GM12878 (cell line): Measurements from ENCODE around the gene BLACAT1. TPM values are rescaled to one million over a fixed set of nuclear protein-coding genes. Genes with fewer than 3 reads are reported as not detected.

Experiments
- ATAC-seq: fragments of 200-7000 bp; cut with Tn5 transposase; 3 replicates; pipeline ENCODE4 v1.9.1; 2020; ENCODE audit warnings: mild to moderate bottlenecking, moderate library complexity
- BruUV-seq: library from RNA; stranded (reverse); fragments of 400-500 nt; replicated peaks from 2 replicates; lab custom pipeline; 2021; lab: Mats Ljungman, UMichigan
- CTCF ChIA-PET: fragments of 300-600 bp; sonication (Branson Sonifier 250); formaldehyde crosslinking; extraction: SDS; loops from one replicate; lab custom pipeline; 2021; ENCODE audit warnings: inconsistent platforms; lab: Yijun Ruan, JAX
- POLR2A ChIA-PET: fragments of 350-600 bp; formaldehyde crosslinking; extraction: SDS; loops from one replicate; lab custom pipeline; 2021; ENCODE audit warnings: inconsistent platforms; lab: Charles Lee
- RAD21 ChIA-PET: fragments of 300-600 bp; sonication (Branson Sonifier 250); formaldehyde crosslinking; loops from one replicate; lab custom pipeline; 2023; ENCODE audit warnings: antibody characterized with exemption; ENCODE audit not compliant: unreplicated experiment; lab: Charles Lee
- SMC1A ChIA-PET: fragments of 300-600 bp; sonication (Branson Sonifier 250); formaldehyde crosslinking; loops from one replicate; lab custom pipeline; 2023; ENCODE audit not compliant: unreplicated experiment, uncharacterized antibody; lab: Charles Lee
- DNase-seq: peaks from one replicate; pipeline ENCODE4 v3.0.0-alpha.2; 2011; ENCODE audit warnings: low read depth, low spot score
- FAIRE-seq: peaks from 3 replicates; lab custom pipeline; 2011; peaks lifted over from hg19 to GRCh38; lab: Jason Lieb, UNC
- H2AFZ ChIP-seq: 2 replicates; pipeline ENCODE4 v1.6.0; 2011; ENCODE audit warnings: low read depth, low read length, control low read depth; ENCODE audit not compliant: control insufficient read depth
- H3K27ac ChIP-seq: 2 replicates; pipeline ENCODE4 v1.5.1; 2011; ENCODE audit warnings: control low read depth; ENCODE audit not compliant: control insufficient read depth, insufficient read depth
- H3K27me3 ChIP-seq, 2 experiments: replicated peaks in 1 of 2; 2 replicates each; pipeline versions ENCODE4 v1.6.0 to v1.6.1; 2011; ENCODE audit warnings: low read length in 1 of 2; ENCODE audit not compliant: control insufficient read depth in 2 of 2, insufficient read depth in 2 of 2
- H3K36me3 ChIP-seq, 2 experiments: 2 replicates each; pipeline ENCODE4 v1.5.1; 2011; ENCODE audit warnings: low read length in 1 of 2; ENCODE audit not compliant: control insufficient read depth in 2 of 2, insufficient read depth in 2 of 2
- H3K4me1 ChIP-seq: 2 replicates; pipeline ENCODE4 v1.6.1; 2011; ENCODE audit warnings: mild to moderate bottlenecking, low read length, moderate library complexity, mixed read lengths; ENCODE audit not compliant: control insufficient read depth, insufficient read depth
- H3K4me2 ChIP-seq: 2 replicates; pipeline ENCODE4 v1.6.0; 2011; ENCODE audit warnings: control low read depth; ENCODE audit not compliant: control insufficient read depth, insufficient read depth
- H3K4me3 ChIP-seq: fragments of 200-600 bp; sonication (generic); 2 replicates; pipeline ENCODE4 v1.5.1; 2016
- H3K79me2 ChIP-seq: 2 replicates; pipeline ENCODE4 v1.6.0; 2011; ENCODE audit warnings: low read length; ENCODE audit not compliant: control insufficient read depth, insufficient read depth
- H3K9ac ChIP-seq: 2 replicates; pipeline ENCODE4 v1.8.0; 2011; ENCODE audit warnings: low read length, control low read depth, mixed read lengths; ENCODE audit not compliant: control insufficient read depth, insufficient read depth
- H3K9me3 ChIP-seq: replicated peaks from 3 replicates; pipeline ENCODE4 v1.5.1; 2011; ENCODE audit warnings: mild to moderate bottlenecking, low read length; ENCODE audit not compliant: control insufficient read depth, insufficient read depth
- H4K20me1 ChIP-seq: 2 replicates; pipeline ENCODE4 v1.6.0; 2011; ENCODE audit not compliant: control insufficient read depth, insufficient read depth
- BACH1 ChIP-seq: fragments of 450-650 bp; IDR thresholded peaks from 2 replicates; pipeline ENCODE4 v1.6.1; 2017; ENCODE audit warnings: mild to moderate bottlenecking, borderline replicate concordance
- BMI1 ChIP-seq: fragments of 450-650 bp; IDR thresholded peaks from 2 replicates; pipeline ENCODE4 v1.6.1; 2016; ENCODE audit warnings: mild to moderate bottlenecking, moderate library complexity, borderline replicate concordance
- EZH2 ChIP-seq: IDR thresholded peaks from 2 replicates; pipeline ENCODE4 v1.6.1; 2012; ENCODE audit warnings: low read depth, mild to moderate bottlenecking, control low read depth, inconsistent platforms, low read length, borderline replicate concordance; ENCODE audit not compliant: control insufficient read depth
- FOXM1 ChIP-seq: IDR thresholded peaks from 2 replicates; pipeline ENCODE4 v1.6.1; 2012; ENCODE audit warnings: low read depth, mild to moderate bottlenecking, inconsistent platforms, low read length, moderate library complexity
- HDAC2 ChIP-seq: fragments of 200-600 bp; sonication (generic); IDR thresholded peaks from 2 replicates; pipeline ENCODE4 v1.6.1; 2017
- IKZF2 ChIP-seq, 2 experiments: fragments of 450-650 bp; IDR thresholded peaks; 2 replicates each; pipeline ENCODE4 v1.6.1; 2017; ENCODE audit warnings: mild to moderate bottlenecking in 2 of 2, moderate library complexity in 2 of 2
- NFYA ChIP-seq: IDR thresholded peaks from 2 replicates; pipeline ENCODE4 v1.6.1; 2011; ENCODE audit warnings: low read depth, mild to moderate bottlenecking, low read length, improper control_type of control experiment, borderline replicate concordance
- TBL1XR1 ChIP-seq: IDR thresholded peaks from 2 replicates; pipeline ENCODE4 v1.6.1; 2012; ENCODE audit warnings: low read depth, low read length, improper control_type of control experiment
- ZZZ3 ChIP-seq: IDR thresholded peaks from 2 replicates; pipeline ENCODE4 v1.6.1; 2011; ENCODE audit warnings: low read depth; ENCODE audit not compliant: control insufficient read depth, insufficient read length
- WGBS: methylation state at CpG from one replicate; pipeline ENCODE4 v1.1.6; 2016; ENCODE audit warnings: low lambda C conversion rate; ENCODE audit not compliant: insufficient replicate concordance, insufficient coverage; ENCODE audit errors: missing lambda C conversion rate; 5-methylcytosine and 5-hydroxymethylcytosine counted together
- in situ Hi-C: fragments of 300-500 bp; cut with MboI; formaldehyde crosslinking; loops from 9 replicates; pipeline ENCODE4 v1.14.3; 2018; ENCODE audit warnings: mixed read lengths
- intact Hi-C: fragments of 100-400 bp; cut with micrococcal nuclease; formaldehyde crosslinking; loops from one replicate; pipeline ENCODE4 v1.14.2; 2022; ENCODE audit not compliant: unreplicated experiment
- polyA plus RNA-seq, 11 experiments: library from polyadenylated mRNA; depleted of rRNA in 4 of 11; unstranded in 6 of 11; stranded (reverse) in 5 of 11; fragments of >200 nt; fragmentation: Nextera tagmentation in 4 of 11; fragmentation: Illumina TruSeq in 1 of 11; extraction: Ambion mirVana in 4 of 11; extraction: Trizol in 1 of 11; gene quantifications; 1 replicate in 1 of 11; 2 replicates in 10 of 11; pipeline versions ENCODE4 v1.2.1 to v1.2.3, GENCODE V29; 2011 to 2016; ENCODE audit warnings: inconsistent platforms in 2 of 11, missing spikeins in 2 of 11, low read depth in 1 of 11
- total RNA-seq, 4 experiments: library from RNA; depleted of rRNA in 3 of 4; stranded (reverse); fragments of >200 nt in 3 of 4; fragmentation: Illumina TruSeq in 1 of 4; extraction: Trizol in 1 of 4; gene quantifications; 2 replicates each; pipeline versions ENCODE4 v1.2.1 to v1.2.3, GENCODE V29; 2013 to 2021
- TF ChIP-seq, protein P1 (sequence below): fragments of 450-650 bp; IDR thresholded peaks from 2 replicates; pipeline ENCODE4 v1.6.1; 2018; ENCODE audit warnings: borderline replicate concordance, mild to moderate bottlenecking; ENCODE audit not compliant: partially characterized antibody
- TF ChIP-seq, protein P2 (sequence below): fragments of 450-650 bp; IDR thresholded peaks from 2 replicates; pipeline ENCODE4 v1.6.1; 2014; ENCODE audit warnings: mild to moderate bottlenecking

BLACAT1 gene
- total and polyA plus RNA-seq, 10 of the 15 experiments (the other 5 are each of a cell fraction or from before 2014, with no cell fraction given): 0.04 to 1.6 (median 0.15) TPM; not detected in 1

DNA sequence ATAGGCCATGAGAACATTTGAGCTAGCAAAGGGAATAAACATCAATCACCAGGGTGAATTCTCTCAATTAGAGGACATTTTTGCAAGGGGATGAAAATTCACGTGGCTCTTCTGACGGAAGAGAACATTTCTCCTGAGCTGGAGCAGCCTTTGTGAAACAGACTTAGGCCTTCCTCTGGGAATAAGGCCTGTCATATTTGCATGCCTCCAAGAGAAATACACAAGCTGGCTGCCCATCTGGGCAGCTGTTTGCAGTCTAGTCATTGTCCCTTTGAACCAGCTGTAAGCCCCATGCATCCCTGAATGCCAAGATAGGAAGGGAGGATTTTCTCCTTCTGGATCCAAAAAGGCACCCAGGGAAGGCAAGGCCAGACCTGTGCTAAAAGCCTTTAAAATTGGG lies 39.5 kb downstream of the BLACAT1 start:
- Histone ChIP-seq H2AFZ (no peak overlapping the region), H3K36me3 (no peaks in the 10 kb centered on the region), H3K4me2 (no peak overlapping the region), H3K4me1 (no peaks in the 10 kb centered on the region), H3K27me3 (peaks cover 0 to 6% of the 10 kb centered on the region in 2 experiments; a peak in 3 of 4 replicates), H3K4me3 (no peak overlapping the region), H4K20me1 (no peaks in the 10 kb centered on the region; the same call in 1 of the 2 replicates), H3K79me2 (no peaks in the 10 kb centered on the region), H3K27ac (no peak overlapping the region), H3K9ac (no peak overlapping the region), H3K9me3 (no peaks in the 10 kb centered on the region)
- ChIA-PET RAD21 (interaction anchor here (1.2 to 1.4 kb wide), 2 partner anchors 69 to 108 kb away, joined by 3 to 5 read pairs; no protein-coding TSS in a partner anchor), CTCF (interaction anchor here (0.7 to 2.3 kb wide), 12 partner anchors 12 to 114 kb away, joined by 3 to 16 read pairs (median 4); no protein-coding TSS in a partner anchor), SMC1A (interaction anchor here (0.8 to 1.8 kb wide), 7 partner anchors 8 to 108 kb away, joined by 3 to 7 read pairs (median 3); no protein-coding TSS in a partner anchor), POLR2A (no interaction called here)
- ATAC-seq: no peak
- TF ChIP-seq, protein P1, sequence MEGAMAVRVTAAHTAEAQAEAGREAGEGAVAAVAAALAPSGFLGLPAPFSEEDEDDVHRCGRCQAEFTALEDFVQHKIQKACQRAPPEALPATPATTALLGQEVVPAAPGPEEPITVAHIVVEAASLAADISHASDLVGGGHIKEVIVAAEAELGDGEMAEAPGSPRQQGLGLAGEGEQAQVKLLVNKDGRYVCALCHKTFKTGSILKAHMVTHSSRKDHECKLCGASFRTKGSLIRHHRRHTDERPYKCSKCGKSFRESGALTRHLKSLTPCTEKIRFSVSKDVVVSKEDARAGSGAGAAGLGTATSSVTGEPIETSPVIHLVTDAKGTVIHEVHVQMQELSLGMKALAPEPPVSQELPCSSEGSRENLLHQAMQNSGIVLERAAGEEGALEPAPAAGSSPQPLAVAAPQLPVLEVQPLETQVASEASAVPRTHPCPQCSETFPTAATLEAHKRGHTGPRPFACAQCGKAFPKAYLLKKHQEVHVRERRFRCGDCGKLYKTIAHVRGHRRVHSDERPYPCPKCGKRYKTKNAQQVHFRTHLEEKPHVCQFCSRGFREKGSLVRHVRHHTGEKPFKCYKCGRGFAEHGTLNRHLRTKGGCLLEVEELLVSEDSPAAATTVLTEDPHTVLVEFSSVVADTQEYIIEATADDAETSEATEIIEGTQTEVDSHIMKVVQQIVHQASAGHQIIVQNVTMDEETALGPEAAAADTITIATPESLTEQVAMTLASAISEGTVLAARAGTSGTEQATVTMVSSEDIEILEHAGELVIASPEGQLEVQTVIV: no peak
- TF ChIP-seq NFYA (no peak), TBL1XR1 (no peak), FOXM1 (no peak), IKZF2 (IDR thresholded peaks at IDR 0.05) (no peak), ZZZ3 (no peak), BMI1 (no peak), BACH1 (no peak), EZH2 (no peak), HDAC2 (no peak)
- TF ChIP-seq, protein P2, sequence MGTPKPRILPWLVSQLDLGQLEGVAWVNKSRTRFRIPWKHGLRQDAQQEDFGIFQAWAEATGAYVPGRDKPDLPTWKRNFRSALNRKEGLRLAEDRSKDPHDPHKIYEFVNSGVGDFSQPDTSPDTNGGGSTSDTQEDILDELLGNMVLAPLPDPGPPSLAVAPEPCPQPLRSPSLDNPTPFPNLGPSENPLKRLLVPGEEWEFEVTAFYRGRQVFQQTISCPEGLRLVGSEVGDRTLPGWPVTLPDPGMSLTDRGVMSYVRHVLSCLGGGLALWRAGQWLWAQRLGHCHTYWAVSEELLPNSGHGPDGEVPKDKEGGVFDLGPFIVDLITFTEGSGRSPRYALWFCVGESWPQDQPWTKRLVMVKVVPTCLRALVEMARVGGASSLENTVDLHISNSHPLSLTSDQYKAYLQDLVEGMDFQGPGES: no peak
- in situ Hi-C loops: no loop called here
- DNase-seq: no peak
- BruUV-seq: no TSS peak
- intact Hi-C loops: no loop called here
- no peak for FAIRE-seq
- WGBS: 9% methylated on average over 2 of the region's 2 CpGs
